ENCODE results near the gene TLE4.
"Not testable (repeated sequence)": the region's sequence is repeated elsewhere in the genome, so short reads cannot be mapped to it uniquely, and the experiment has no call there.

DNA sequence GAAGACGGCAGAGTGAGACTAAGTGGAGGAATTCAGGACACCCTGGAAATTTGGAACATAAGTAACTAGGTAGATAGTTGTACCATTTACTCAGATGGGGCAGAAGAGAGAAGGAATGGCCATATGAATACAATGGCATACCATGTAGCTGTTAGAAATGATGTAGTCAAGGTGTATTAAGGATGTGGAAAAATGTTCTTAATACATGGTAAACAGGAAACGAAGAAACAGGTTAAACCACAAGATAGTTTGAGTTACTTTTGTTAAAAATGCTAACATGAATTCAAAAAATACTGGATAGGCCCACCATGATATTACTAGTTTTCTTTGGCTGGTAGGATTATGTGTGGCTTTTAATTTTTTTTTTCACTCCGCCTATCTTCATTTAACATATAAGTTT is 68.3 kb downstream of the TLE4 start:
- TF ChIP-seq, protein P1, sequence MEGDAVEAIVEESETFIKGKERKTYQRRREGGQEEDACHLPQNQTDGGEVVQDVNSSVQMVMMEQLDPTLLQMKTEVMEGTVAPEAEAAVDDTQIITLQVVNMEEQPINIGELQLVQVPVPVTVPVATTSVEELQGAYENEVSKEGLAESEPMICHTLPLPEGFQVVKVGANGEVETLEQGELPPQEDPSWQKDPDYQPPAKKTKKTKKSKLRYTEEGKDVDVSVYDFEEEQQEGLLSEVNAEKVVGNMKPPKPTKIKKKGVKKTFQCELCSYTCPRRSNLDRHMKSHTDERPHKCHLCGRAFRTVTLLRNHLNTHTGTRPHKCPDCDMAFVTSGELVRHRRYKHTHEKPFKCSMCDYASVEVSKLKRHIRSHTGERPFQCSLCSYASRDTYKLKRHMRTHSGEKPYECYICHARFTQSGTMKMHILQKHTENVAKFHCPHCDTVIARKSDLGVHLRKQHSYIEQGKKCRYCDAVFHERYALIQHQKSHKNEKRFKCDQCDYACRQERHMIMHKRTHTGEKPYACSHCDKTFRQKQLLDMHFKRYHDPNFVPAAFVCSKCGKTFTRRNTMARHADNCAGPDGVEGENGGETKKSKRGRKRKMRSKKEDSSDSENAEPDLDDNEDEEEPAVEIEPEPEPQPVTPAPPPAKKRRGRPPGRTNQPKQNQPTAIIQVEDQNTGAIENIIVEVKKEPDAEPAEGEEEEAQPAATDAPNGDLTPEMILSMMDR (IDR thresholded peaks at IDR 0.05) = not testable (repeated sequence)
- not testable (repeated sequence) for TF ChIP-seq POLR2A (IDR thresholded peaks at IDR 0.05)
